ENCODE results near the gene SLC50A1.

The SLC50A1 gene

DNA sequence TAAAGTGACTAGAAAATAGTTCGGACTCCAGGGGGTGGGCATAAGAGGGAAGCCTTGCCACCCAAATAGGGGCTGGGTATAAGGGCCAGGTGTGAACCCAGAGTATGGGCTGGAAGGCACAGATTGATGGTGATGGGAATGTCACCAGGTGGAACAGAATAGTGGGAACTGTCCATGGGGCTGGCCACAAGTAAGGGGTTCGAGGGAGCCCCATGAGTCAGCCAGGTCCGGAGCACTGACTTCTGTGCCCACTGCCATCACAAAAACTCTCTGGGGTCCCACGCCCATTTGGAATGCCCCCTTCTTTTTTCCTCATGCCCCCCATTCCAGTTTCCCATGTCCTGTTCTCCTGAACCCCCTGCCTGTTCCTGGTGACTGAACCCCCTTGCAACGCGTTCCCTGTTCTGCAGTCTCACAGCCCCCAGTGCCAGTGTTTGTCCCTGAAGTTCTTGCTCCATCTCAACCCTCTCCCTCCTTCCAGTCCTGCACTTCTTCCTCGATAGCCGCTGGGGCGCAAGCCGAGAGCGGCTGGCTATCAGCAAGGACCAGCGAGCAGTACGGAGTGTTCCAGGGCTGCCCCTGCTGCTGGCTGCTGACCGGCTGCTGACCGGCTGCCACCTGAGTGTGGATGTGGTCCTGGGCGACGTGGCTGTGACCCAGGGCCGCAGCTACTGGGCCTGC is 45.9 kb downstream of the SLC50A1 start:
- H3K4me3 ChIP-seq (ENCODE audit: low read depth, low read length) = no peak overlapping the region
- TF ChIP-seq, protein P1, sequence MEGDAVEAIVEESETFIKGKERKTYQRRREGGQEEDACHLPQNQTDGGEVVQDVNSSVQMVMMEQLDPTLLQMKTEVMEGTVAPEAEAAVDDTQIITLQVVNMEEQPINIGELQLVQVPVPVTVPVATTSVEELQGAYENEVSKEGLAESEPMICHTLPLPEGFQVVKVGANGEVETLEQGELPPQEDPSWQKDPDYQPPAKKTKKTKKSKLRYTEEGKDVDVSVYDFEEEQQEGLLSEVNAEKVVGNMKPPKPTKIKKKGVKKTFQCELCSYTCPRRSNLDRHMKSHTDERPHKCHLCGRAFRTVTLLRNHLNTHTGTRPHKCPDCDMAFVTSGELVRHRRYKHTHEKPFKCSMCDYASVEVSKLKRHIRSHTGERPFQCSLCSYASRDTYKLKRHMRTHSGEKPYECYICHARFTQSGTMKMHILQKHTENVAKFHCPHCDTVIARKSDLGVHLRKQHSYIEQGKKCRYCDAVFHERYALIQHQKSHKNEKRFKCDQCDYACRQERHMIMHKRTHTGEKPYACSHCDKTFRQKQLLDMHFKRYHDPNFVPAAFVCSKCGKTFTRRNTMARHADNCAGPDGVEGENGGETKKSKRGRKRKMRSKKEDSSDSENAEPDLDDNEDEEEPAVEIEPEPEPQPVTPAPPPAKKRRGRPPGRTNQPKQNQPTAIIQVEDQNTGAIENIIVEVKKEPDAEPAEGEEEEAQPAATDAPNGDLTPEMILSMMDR (IDR thresholded peaks at IDR 0.05; ENCODE audit: borderline replicate concordance, insufficient read depth, low read depth, low read length) = no peak

DNA sequence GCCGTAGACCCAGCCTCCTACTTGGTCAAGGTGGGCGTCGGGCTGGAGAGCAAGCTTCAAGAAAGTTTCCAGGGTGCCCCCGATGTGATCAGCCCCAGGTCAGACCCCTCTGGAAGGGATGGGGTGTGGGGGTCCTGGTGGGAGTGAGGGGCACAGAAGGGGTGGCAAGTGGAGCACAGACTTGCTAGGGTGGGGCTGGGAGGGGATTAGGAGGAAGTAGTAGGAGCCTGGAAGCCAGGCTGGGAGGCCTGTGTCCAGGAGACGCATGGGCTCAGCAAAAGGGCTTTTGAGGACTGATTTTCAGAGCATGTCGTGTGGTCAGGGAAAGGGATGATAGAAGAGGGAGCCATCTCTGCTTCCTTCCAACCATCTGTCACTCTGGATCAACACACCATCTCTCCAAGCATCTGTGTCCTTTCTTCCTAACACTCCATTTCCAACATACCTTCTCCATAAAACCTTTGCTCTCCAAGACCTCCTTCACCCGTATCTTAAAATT is 46.4 kb downstream of the SLC50A1 start:
- TF ChIP-seq, protein P1 (IDR thresholded peaks at IDR 0.05; ENCODE audit: borderline replicate concordance, insufficient read depth, low read depth, low read length) = no peak
- no peak overlapping the region for H3K4me3 ChIP-seq (ENCODE audit: low read depth, low read length)

DNA sequence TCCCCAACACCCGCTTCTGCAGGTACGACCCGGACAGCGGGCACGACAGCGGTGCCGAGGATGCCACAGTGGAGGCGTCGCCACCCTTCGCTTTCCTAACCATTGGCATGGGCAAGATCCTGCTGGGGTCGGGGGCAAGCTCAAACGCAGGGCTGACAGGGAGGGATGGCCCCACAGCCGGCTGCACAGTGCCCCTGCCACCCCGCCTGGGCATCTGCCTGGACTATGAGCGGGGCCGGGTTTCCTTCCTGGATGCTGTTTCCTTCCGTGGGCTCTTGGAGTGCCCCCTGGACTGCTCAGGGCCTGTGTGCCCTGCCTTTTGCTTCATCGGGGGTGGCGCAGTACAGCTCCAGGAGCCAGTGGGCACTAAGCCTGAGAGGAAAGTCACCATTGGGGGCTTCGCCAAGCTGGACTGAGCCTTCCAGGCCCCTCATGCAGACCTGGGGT is 48.1 kb downstream of the SLC50A1 start:
- TF ChIP-seq, protein P1 (IDR thresholded peaks at IDR 0.05; ENCODE audit: borderline replicate concordance, insufficient read depth, low read depth, low read length) = no peak
- no peak overlapping the region for H3K4me3 ChIP-seq (ENCODE audit: low read depth, low read length)

DNA sequence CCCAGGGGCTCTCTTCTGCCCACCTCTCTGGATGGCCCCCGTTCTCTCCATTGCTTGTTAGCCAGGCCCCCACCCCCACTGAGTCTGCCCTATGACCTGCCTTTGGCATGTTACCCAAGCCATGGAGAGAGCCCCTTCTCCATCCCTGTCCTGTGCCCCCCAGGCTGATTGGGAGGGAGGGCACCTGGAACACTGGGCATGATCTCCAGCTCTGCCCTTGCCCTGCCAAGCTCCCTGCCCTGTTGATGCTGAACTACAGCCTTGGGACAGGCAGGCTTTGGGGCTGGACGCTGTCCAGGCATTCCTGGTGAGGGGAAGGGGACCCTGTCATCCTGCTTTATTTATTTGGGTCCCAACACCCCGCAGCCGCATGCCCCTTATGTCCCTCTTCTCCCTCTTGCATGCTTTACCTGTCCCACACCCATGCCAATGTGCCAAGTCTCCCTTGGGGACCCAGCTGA is 48.7 kb downstream of the SLC50A1 start:
- TF ChIP-seq, protein P1 (IDR thresholded peaks at IDR 0.05; ENCODE audit: borderline replicate concordance, insufficient read depth, low read depth, low read length) = no peak
- H3K4me3 ChIP-seq (ENCODE audit: low read depth, low read length) = no peak overlapping the region

DNA sequence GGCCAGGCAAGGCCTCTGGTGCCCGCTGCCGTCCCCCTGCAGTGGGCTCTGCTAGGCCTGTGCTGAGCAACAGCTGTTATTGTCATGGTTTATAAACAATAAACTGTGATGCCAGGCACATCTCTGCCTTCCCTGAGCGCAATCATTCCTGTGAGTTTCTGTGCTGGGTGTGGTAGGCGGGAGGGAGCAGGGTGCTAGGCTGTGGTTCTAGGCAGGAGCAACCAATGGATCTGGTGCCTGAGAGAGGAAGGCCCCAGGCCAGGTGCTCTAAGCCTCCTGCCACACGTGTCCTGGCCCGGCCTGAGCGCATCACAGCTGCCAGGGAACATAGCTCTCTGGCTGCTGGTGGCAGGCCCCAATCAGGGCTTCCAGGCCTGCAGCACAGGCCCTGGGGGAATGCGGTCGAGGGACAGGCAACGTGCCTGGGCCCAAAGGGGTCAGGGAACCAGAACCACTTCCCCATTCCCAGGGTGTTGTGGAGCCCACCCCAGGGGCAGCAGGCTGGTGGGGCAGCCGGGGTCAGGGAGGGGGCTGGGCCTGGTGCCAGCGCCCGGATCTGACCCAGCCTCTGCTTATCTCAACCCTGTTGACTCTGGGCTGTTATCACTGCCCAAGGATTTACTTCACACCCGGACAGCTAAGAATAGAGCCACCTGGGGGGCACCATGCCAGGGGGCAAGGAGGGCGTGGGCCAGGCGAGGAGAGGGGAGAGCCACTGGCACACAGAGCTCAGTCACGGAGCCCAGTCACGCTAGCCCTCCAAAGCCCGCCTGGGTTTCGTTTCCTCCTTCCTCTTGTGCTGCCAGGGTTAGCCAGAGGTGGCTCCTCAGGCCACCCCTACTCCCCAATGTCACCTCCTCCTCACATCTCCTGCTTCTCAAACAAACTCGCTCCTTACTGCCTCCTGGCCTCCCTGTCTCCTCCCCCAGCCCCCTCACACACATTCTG is 49.5 kb downstream of the SLC50A1 start:
- TF ChIP-seq, protein P1 (IDR thresholded peaks at IDR 0.05; ENCODE audit: borderline replicate concordance, insufficient read depth, low read depth, low read length) = peak; percentile 32; the same call in 1 of the 2 replicates
- no peak overlapping the region for H3K4me3 ChIP-seq (ENCODE audit: low read depth, low read length)

DNA sequence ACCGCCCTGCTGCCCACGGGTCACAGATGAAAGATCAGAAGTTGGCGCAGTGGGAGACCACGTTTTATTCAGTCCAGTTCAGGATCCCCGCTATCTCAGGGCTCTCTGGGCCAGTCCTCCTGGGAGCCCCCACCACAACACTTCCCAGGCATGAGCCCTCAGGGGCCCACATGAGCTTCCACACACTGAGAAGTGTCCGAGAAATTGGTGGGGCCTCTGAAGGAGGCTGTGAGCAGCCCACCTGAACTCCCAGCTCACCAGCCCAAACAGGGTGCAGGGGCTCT is 50.1 kb downstream of the SLC50A1 start:
- no peak overlapping the region for H3K4me3 ChIP-seq (ENCODE audit: low read depth, low read length)
- TF ChIP-seq, protein P1 (IDR thresholded peaks at IDR 0.05; ENCODE audit: borderline replicate concordance, insufficient read depth, low read depth, low read length) = no peak
